ENCODE data around the gene PET117.
A peak's percentile ranks its signal among the peaks of the same experiment; 100 is the strongest.
"Not testable (repeated sequence)": the region's sequence is repeated elsewhere in the genome, so short reads cannot be mapped to it uniquely, and the experiment has no call there.

The PET117 gene

DNA sequence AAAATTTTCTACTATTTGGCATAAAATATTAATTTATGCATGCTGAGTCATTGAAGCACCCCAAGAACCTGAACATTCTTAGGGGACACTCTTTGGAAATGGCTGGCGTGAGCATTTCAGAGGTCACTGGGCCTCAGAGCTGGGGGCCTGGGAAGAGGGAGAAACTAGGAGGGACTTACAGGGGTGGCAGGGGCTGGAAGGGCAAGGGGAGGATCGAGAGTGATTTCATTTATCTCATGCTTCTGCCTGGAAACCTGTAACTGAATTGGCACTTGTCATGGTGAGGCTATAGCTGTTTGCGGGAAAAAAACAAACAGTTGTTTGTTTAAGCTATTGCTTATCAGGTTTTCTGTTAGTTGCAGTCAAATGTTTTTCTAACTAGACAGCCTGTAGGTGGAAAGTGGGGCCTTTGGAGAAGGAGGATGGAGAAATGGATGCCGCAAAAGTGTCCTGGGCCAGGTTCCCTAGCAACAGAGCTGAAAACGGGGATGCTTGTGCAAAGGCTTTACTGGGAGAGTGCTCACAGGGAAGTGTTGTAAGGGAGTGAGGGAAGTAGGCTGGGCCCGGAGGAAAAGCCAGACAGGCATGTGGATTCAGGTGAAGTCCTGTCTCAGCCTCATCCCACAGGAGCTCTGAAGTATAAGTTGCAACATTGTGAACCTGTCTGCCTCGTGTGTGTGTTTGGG lies 36.4 kb upstream of the PET117 start:
- H3K27ac ChIP-seq = no peak overlapping the region
- no peak for TF ChIP-seq ZFX (IDR thresholded peaks at IDR 0.05; ENCODE audit: borderline replicate concordance)
- TF ChIP-seq, protein P1, sequence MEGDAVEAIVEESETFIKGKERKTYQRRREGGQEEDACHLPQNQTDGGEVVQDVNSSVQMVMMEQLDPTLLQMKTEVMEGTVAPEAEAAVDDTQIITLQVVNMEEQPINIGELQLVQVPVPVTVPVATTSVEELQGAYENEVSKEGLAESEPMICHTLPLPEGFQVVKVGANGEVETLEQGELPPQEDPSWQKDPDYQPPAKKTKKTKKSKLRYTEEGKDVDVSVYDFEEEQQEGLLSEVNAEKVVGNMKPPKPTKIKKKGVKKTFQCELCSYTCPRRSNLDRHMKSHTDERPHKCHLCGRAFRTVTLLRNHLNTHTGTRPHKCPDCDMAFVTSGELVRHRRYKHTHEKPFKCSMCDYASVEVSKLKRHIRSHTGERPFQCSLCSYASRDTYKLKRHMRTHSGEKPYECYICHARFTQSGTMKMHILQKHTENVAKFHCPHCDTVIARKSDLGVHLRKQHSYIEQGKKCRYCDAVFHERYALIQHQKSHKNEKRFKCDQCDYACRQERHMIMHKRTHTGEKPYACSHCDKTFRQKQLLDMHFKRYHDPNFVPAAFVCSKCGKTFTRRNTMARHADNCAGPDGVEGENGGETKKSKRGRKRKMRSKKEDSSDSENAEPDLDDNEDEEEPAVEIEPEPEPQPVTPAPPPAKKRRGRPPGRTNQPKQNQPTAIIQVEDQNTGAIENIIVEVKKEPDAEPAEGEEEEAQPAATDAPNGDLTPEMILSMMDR (IDR thresholded peaks at IDR 0.05) = no peak

DNA sequence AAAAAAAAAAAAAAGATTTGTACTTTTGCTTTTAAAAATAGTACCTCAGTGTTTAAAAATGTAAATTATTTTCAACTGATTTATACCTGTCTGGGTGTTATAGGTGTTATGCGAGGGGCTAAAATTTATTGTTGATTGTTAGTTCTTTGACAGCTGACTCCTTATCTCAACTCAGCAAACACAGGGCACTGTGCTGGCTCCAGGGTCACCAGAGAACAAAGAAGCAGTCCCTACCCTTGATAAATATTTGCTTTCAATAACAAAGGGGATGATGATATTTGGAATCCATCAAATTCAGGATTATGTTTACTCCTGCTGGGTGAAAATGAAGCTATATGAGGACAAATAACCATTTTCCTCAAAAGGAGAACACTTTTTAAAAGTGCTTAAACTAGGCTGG lies 34.2 kb upstream of the PET117 start:
- TF ChIP-seq ZFX (IDR thresholded peaks at IDR 0.05; ENCODE audit: borderline replicate concordance) = no peak
- TF ChIP-seq, protein P1 (IDR thresholded peaks at IDR 0.05) = no peak
- H3K27ac ChIP-seq = no peak overlapping the region

DNA sequence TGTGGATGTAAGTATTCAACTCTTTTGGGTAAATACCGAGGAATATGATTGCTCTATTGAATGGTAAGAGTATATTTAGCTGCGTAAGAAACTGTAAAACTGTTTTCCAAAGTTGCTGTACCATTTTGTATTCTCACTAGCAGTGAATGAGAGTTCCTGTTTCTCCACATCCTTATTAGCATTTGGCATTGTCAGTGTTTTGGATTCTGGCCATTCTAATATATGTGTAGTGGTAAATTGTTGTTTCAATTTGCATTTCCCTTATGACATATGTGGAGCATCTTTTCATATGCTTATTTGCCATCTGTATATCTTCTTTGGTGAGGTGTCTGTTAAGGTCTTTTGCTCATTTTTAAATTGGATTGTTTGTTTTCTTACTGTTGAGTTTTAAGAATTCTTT lies 29.3 kb upstream of the PET117 start:
- H3K27ac ChIP-seq = no peak overlapping the region
- TF ChIP-seq, protein P1 (IDR thresholded peaks at IDR 0.05) = no peak
- no peak for TF ChIP-seq ZFX (IDR thresholded peaks at IDR 0.05; ENCODE audit: borderline replicate concordance)

DNA sequence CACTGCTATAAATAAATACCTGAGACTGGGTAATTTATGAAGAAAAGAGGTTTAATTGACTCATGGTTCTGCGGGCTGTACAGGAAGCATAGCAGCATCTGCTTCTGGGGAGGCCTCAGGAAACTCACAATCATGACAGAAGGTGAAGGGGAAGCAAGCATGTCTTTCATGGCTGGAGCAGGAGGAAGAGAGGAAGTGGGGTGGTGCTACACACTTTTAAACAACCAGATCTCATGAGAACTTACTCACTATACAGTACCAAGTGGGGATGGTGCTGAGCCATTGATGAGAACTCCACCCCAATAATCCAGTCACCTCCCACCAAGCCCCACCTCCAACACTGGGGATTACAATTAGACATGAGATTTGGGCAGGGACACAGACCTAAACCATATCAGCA lies 9.1 kb upstream of the PET117 start:
- H3K27ac ChIP-seq = not testable (repeated sequence)

DNA sequence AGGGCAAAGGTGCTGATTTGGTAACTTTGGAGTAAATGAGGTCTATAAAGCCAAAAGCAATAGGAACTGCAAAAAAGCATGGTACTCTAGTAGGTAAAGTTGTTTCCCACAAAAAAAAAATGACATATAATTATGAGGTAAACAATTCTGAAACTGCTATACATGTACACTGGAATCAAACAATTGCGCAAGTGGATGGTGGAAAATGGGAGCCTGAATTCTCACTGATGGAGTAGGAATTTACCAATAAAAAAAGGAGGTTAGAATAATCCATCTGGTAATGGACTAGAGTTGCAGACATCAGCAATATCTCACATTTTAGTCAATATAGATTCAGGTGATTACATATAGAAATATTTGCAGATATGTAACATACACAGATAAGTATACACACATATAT lies 5.0 kb upstream of the PET117 start:
- TF ChIP-seq ZFX (IDR thresholded peaks at IDR 0.05; ENCODE audit: borderline replicate concordance) = no peak
- TF ChIP-seq, protein P1 (IDR thresholded peaks at IDR 0.05) = no peak
- H3K27ac ChIP-seq = no peak overlapping the region

DNA sequence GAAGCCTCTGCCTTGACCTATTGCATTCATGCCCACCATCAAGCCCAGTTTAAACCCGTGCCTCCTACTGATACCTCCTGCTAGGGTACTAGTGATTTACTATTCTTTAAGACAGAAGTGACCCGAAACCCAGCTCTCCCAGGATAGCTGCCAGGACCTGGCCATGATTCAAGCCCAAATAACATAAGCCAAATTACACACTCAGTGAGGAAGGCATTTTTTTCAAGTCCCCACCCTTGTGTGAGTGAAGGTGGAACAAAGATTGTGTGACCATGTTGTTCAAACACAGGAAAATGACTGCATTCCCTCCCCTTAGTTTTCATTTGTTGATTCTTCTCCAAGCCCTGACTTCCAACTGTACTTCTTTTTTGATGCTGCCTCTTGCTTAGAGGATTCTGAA lies 3.7 kb upstream of the PET117 start:
- H3K27ac ChIP-seq = no peak overlapping the region
- no peak for TF ChIP-seq ZFX (IDR thresholded peaks at IDR 0.05; ENCODE audit: borderline replicate concordance)
- TF ChIP-seq, protein P1 (IDR thresholded peaks at IDR 0.05) = no peak

DNA sequence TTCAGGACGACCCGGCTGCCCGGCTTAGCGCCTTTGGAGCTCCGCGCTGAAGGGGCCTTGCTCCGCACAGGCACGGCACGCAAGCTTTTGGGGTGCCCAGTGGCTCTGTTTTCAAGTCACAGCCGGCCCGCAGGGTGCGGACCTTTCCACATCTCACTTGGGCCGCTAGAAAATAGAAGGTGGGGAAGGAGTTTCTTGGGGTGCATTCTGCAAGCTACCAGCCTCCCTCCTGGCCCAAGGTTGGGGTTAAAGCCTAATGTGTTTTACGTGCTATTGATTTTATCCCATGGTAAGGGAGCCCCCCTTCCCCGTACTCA lies 561 bp downstream of the PET117 start:
- peak overlapping the region; percentile 93 for H3K27ac ChIP-seq
- TF ChIP-seq ZFX (IDR thresholded peaks at IDR 0.05; ENCODE audit: borderline replicate concordance) = no peak
- TF ChIP-seq, protein P1 (IDR thresholded peaks at IDR 0.05) = no peak

Data from 22Rv1 (cell line).